Measurements from ENCODE around the gene SPEM3. TPM values are rescaled to one million over a fixed set of nuclear protein-coding genes. Genes with fewer than 3 reads are reported as not detected.

Gene SPEM3
- total RNA-seq, 1 donor from 2014 or later, result not detected

- H3K4me3 Mint-ChIP-seq (ENCODE audit: unreplicated experiment), result no peak overlapping the region
- TF ChIP-seq CTCF (IDR thresholded peaks at IDR 0.05), result no peak
- H3K27me3 Mint-ChIP-seq (ENCODE audit: unreplicated experiment), result no peaks in the 10 kb centered on the region
- no peak for DNase-seq (ENCODE audit: extremely low spot score, unreplicated experiment)
- H3K4me1 Mint-ChIP-seq (ENCODE audit: unreplicated experiment), result peaks cover 22% of the 10 kb centered on the region
- peaks cover 18% of the 10 kb centered on the region for H3K36me3 Mint-ChIP-seq (ENCODE audit: unreplicated experiment)
- no peaks in the 10 kb centered on the region for H3K9me3 Mint-ChIP-seq (ENCODE audit: unreplicated experiment)
- no peak overlapping the region for H3K27ac Mint-ChIP-seq (ENCODE audit: unreplicated experiment)
These were observed 21.6 kb upstream of the SPEM3 start for GRCh38 chr17:7407082-7407481.

GRCh38 chr17:7407485-7408251 lies 21.0 kb upstream of the SPEM3 start, which contains the start of gene NLGN2:
TSS of gene NLGN2 (plus strand) at chr17:7407845. CDS start at chr17:7408256, 411 bp downstream.
- H3K27ac Mint-ChIP-seq (ENCODE audit: unreplicated experiment), result no peak within 1 kb of the TSS
- no peak for TF ChIP-seq CTCF (IDR thresholded peaks at IDR 0.05)

GRCh38 chr17:7408252-7408727 lies 20.4 kb upstream of the SPEM3 start:
- no peak for TF ChIP-seq CTCF (IDR thresholded peaks at IDR 0.05)
- peaks cover 24% of the 10 kb centered on the region for H3K36me3 Mint-ChIP-seq (ENCODE audit: unreplicated experiment)
- H3K4me1 Mint-ChIP-seq (ENCODE audit: unreplicated experiment), result peaks cover 22% of the 10 kb centered on the region
- H3K9me3 Mint-ChIP-seq (ENCODE audit: unreplicated experiment), result no peaks in the 10 kb centered on the region
- H3K27ac Mint-ChIP-seq (ENCODE audit: unreplicated experiment), result no peak overlapping the region
- no peaks in the 10 kb centered on the region for H3K27me3 Mint-ChIP-seq (ENCODE audit: unreplicated experiment)
- no peak for DNase-seq (ENCODE audit: extremely low spot score, unreplicated experiment)
- no peak overlapping the region for H3K4me3 Mint-ChIP-seq (ENCODE audit: unreplicated experiment)

More at GRCh38 chr17:7407485-7408251, 21.0 kb upstream of the SPEM3 start, which contains the start of gene NLGN2:
- no peak for DNase-seq (ENCODE audit: extremely low spot score, unreplicated experiment)
- H3K4me1 Mint-ChIP-seq (ENCODE audit: unreplicated experiment), result peaks cover 22% of the 10 kb centered on the region
- H3K9me3 Mint-ChIP-seq (ENCODE audit: unreplicated experiment), result no peaks in the 10 kb centered on the region
- H3K36me3 Mint-ChIP-seq (ENCODE audit: unreplicated experiment), result peaks cover 20% of the 10 kb centered on the region
- H3K27me3 Mint-ChIP-seq (ENCODE audit: unreplicated experiment), result no peaks in the 10 kb centered on the region
- no peak within 1 kb of the TSS for H3K4me3 Mint-ChIP-seq (ENCODE audit: unreplicated experiment)

- Mint-ChIP-seq H3K27ac (ENCODE audit: unreplicated experiment) (no peak overlapping the region), H3K4me1 (ENCODE audit: unreplicated experiment) (peaks cover 22% of the 10 kb centered on the region), H3K9me3 (ENCODE audit: unreplicated experiment) (no peaks in the 10 kb centered on the region), H3K4me3 (ENCODE audit: unreplicated experiment) (no peak overlapping the region), H3K36me3 (ENCODE audit: unreplicated experiment) (peaks cover 24% of the 10 kb centered on the region), H3K27me3 (ENCODE audit: unreplicated experiment) (no peaks in the 10 kb centered on the region)
- DNase-seq (ENCODE audit: extremely low spot score, unreplicated experiment), result no peak
- TF ChIP-seq CTCF (IDR thresholded peaks at IDR 0.05), result no peak
These were observed 19.8 kb upstream of the SPEM3 start for GRCh38 chr17:7408863-7409262.

GRCh38 chr17:7409716-7410115 lies 18.9 kb upstream of the SPEM3 start:
- H3K4me1 Mint-ChIP-seq (ENCODE audit: unreplicated experiment), result peaks cover 22% of the 10 kb centered on the region
- DNase-seq (ENCODE audit: extremely low spot score, unreplicated experiment), result no peak
- H3K27me3 Mint-ChIP-seq (ENCODE audit: unreplicated experiment), result no peaks in the 10 kb centered on the region
- no peaks in the 10 kb centered on the region for H3K9me3 Mint-ChIP-seq (ENCODE audit: unreplicated experiment)
- no peak for TF ChIP-seq CTCF (IDR thresholded peaks at IDR 0.05)
- no peak overlapping the region for H3K27ac Mint-ChIP-seq (ENCODE audit: unreplicated experiment)
- H3K36me3 Mint-ChIP-seq (ENCODE audit: unreplicated experiment), result peaks cover 25% of the 10 kb centered on the region
- H3K4me3 Mint-ChIP-seq (ENCODE audit: unreplicated experiment), result no peak overlapping the region
